Measurements from ENCODE around the gene PRKCA.
"Not testable (repeated sequence)": the region's sequence is repeated elsewhere in the genome, so short reads cannot be mapped to it uniquely, and the experiment has no call there.

PRKCA gene

GRCh38 chr17:66450852-66451158, 148.4 kb downstream of the PRKCA start:
- Histone ChIP-seq H3K4me3 (ENCODE audit: low read depth, low read length) (no peak overlapping the region), H3K27me3 (ENCODE audit: insufficient read depth, low read length) (no peaks in the 10 kb centered on the region), H3K4me1 (ENCODE audit: control insufficient read depth, insufficient read depth, low read length, unreplicated experiment) (no peaks in the 10 kb centered on the region), H2AFZ (ENCODE audit: low read length, unreplicated experiment) (no peak overlapping the region), H3K36me3 (ENCODE audit: insufficient read depth, low read length) (no peaks in the 10 kb centered on the region), H3K27ac (ENCODE audit: low read depth, low read length) (no peak overlapping the region), H3K79me2 (ENCODE audit: control insufficient read depth, insufficient read depth, low read length, unreplicated experiment) (peaks cover 81% of the 10 kb centered on the region)

- Histone ChIP-seq H2AFZ (ENCODE audit: low read length, unreplicated experiment) (no peak overlapping the region), H3K79me2 (ENCODE audit: control insufficient read depth, insufficient read depth, low read length, unreplicated experiment) (peaks cover 83% of the 10 kb centered on the region), H3K27me3 (ENCODE audit: insufficient read depth, low read length) (no peaks in the 10 kb centered on the region), H3K4me3 (ENCODE audit: low read depth, low read length) (no peak overlapping the region), H3K36me3 (ENCODE audit: insufficient read depth, low read length) (0 out of 2 replicates have a peak, but pooled peaks cover 4% of the 10 kb centered on the region), H3K27ac (ENCODE audit: low read depth, low read length) (no peak overlapping the region), H3K4me1 (ENCODE audit: control insufficient read depth, insufficient read depth, low read length, unreplicated experiment) (no peaks in the 10 kb centered on the region)
Measured at GRCh38 chr17:66451188-66452149, 149.1 kb downstream of the PRKCA start.

- peaks cover 6% of the 10 kb centered on the region for H3K4me1 ChIP-seq (ENCODE audit: control insufficient read depth, insufficient read depth, low read length, unreplicated experiment)
- peaks cover 62% of the 10 kb centered on the region for H3K79me2 ChIP-seq (ENCODE audit: control insufficient read depth, insufficient read depth, low read length, unreplicated experiment)
- H2AFZ ChIP-seq (ENCODE audit: low read length, unreplicated experiment) = no peak overlapping the region
Measured at GRCh38 chr17:66455060-66455459, 152.6 kb downstream of the PRKCA start.

GRCh38 chr17:66457499-66457898, 155.1 kb downstream of the PRKCA start:
- not testable (repeated sequence) for H3K4me3 ChIP-seq (ENCODE audit: low read depth, low read length); H3K27me3 ChIP-seq (ENCODE audit: insufficient read depth, low read length); H3K27ac ChIP-seq (ENCODE audit: low read depth, low read length); H2AFZ ChIP-seq (ENCODE audit: low read length, unreplicated experiment)
- H3K79me2 ChIP-seq (ENCODE audit: control insufficient read depth, insufficient read depth, low read length, unreplicated experiment) = peaks cover 54% of the 10 kb centered on the region
- peaks cover 11% of the 10 kb centered on the region; the same call in 1 of the 2 replicates for H3K36me3 ChIP-seq (ENCODE audit: insufficient read depth, low read length)
- H3K4me1 ChIP-seq (ENCODE audit: control insufficient read depth, insufficient read depth, low read length, unreplicated experiment) = peaks cover 31% of the 10 kb centered on the region

More at GRCh38 chr17:66455060-66455459, 152.6 kb downstream of the PRKCA start:
- H3K4me3 ChIP-seq (ENCODE audit: low read depth, low read length) = no peak overlapping the region
- no peaks in the 10 kb centered on the region for H3K27me3 ChIP-seq (ENCODE audit: insufficient read depth, low read length)
- peaks cover 11% of the 10 kb centered on the region; the same call in 1 of the 2 replicates for H3K36me3 ChIP-seq (ENCODE audit: insufficient read depth, low read length)
- no peak overlapping the region for H3K27ac ChIP-seq (ENCODE audit: low read depth, low read length)

GRCh38 chr17:66458782-66459181, 156.4 kb downstream of the PRKCA start:
- Histone ChIP-seq H3K4me1 (ENCODE audit: control insufficient read depth, insufficient read depth, low read length, unreplicated experiment) (peaks cover 41% of the 10 kb centered on the region), H3K27ac (ENCODE audit: low read depth, low read length) (peak overlapping the region; percentile 97), H3K27me3 (ENCODE audit: insufficient read depth, low read length) (no peaks in the 10 kb centered on the region), H3K4me3 (ENCODE audit: low read depth, low read length) (no peak overlapping the region), H2AFZ (ENCODE audit: low read length, unreplicated experiment) (no peak overlapping the region), H3K36me3 (ENCODE audit: insufficient read depth, low read length) (peaks cover 11% of the 10 kb centered on the region; the same call in 1 of the 2 replicates), H3K79me2 (ENCODE audit: control insufficient read depth, insufficient read depth, low read length, unreplicated experiment) (peaks cover 57% of the 10 kb centered on the region)

GRCh38 chr17:66459811-66460270, 157.4 kb downstream of the PRKCA start:
- Histone ChIP-seq H3K79me2 (ENCODE audit: control insufficient read depth, insufficient read depth, low read length, unreplicated experiment) (peaks cover 58% of the 10 kb centered on the region), H3K4me3 (ENCODE audit: low read depth, low read length) (no peak overlapping the region), H3K36me3 (ENCODE audit: insufficient read depth, low read length) (peaks cover 11% of the 10 kb centered on the region; the same call in 1 of the 2 replicates), H3K4me1 (ENCODE audit: control insufficient read depth, insufficient read depth, low read length, unreplicated experiment) (peaks cover 47% of the 10 kb centered on the region), H2AFZ (ENCODE audit: low read length, unreplicated experiment) (no peak overlapping the region), H3K27ac (ENCODE audit: low read depth, low read length) (peak overlapping the region; percentile 97), H3K27me3 (ENCODE audit: insufficient read depth, low read length) (no peaks in the 10 kb centered on the region)

GRCh38 chr17:66460558-66460957, 158.1 kb downstream of the PRKCA start:
- Histone ChIP-seq H3K4me1 (ENCODE audit: control insufficient read depth, insufficient read depth, low read length, unreplicated experiment) (peaks cover 53% of the 10 kb centered on the region), H2AFZ (ENCODE audit: low read length, unreplicated experiment) (no peak overlapping the region), H3K36me3 (ENCODE audit: insufficient read depth, low read length) (peaks cover 11% of the 10 kb centered on the region; the same call in 1 of the 2 replicates), H3K27me3 (ENCODE audit: insufficient read depth, low read length) (no peaks in the 10 kb centered on the region), H3K27ac (ENCODE audit: low read depth, low read length) (peak overlapping the region; percentile 97), H3K79me2 (ENCODE audit: control insufficient read depth, insufficient read depth, low read length, unreplicated experiment) (peaks cover 61% of the 10 kb centered on the region), H3K4me3 (ENCODE audit: low read depth, low read length) (0 out of 2 replicates have a peak overlapping the region, but pooled peaks have one; percentile 41)

- peaks cover 6% of the 10 kb centered on the region; the same call in 1 of the 2 replicates for H3K36me3 ChIP-seq (ENCODE audit: insufficient read depth, low read length)
- H3K4me3 ChIP-seq (ENCODE audit: low read depth, low read length) = no peak overlapping the region
- peaks cover 62% of the 10 kb centered on the region for H3K4me1 ChIP-seq (ENCODE audit: control insufficient read depth, insufficient read depth, low read length, unreplicated experiment)
- no peaks in the 10 kb centered on the region for H3K27me3 ChIP-seq (ENCODE audit: insufficient read depth, low read length)
- H2AFZ ChIP-seq (ENCODE audit: low read length, unreplicated experiment) = no peak overlapping the region
- H3K27ac ChIP-seq (ENCODE audit: low read depth, low read length) = peak overlapping the region; percentile 97
- H3K79me2 ChIP-seq (ENCODE audit: control insufficient read depth, insufficient read depth, low read length, unreplicated experiment) = peaks cover 61% of the 10 kb centered on the region
Measured at GRCh38 chr17:66461343-66461995, 159.1 kb downstream of the PRKCA start.

GRCh38 chr17:66462010-66462409, 159.6 kb downstream of the PRKCA start:
- H3K27me3 ChIP-seq (ENCODE audit: insufficient read depth, low read length) = no peaks in the 10 kb centered on the region
- peak overlapping the region; percentile 97 for H3K27ac ChIP-seq (ENCODE audit: low read depth, low read length)
- H3K79me2 ChIP-seq (ENCODE audit: control insufficient read depth, insufficient read depth, low read length, unreplicated experiment) = peaks cover 59% of the 10 kb centered on the region
- H3K36me3 ChIP-seq (ENCODE audit: insufficient read depth, low read length) = peaks cover 6% of the 10 kb centered on the region; the same call in 1 of the 2 replicates
- H3K4me1 ChIP-seq (ENCODE audit: control insufficient read depth, insufficient read depth, low read length, unreplicated experiment) = peaks cover 65% of the 10 kb centered on the region
- H2AFZ ChIP-seq (ENCODE audit: low read length, unreplicated experiment) = no peak overlapping the region
- no peak overlapping the region for H3K4me3 ChIP-seq (ENCODE audit: low read depth, low read length)

- Histone ChIP-seq H3K36me3 (ENCODE audit: insufficient read depth, low read length) (no peaks in the 10 kb centered on the region), H3K27ac (ENCODE audit: low read depth, low read length) (0 out of 2 replicates have a peak overlapping the region, but pooled peaks have one; percentile 10), H3K79me2 (ENCODE audit: control insufficient read depth, insufficient read depth, low read length, unreplicated experiment) (peaks cover 54% of the 10 kb centered on the region), H3K27me3 (ENCODE audit: insufficient read depth, low read length) (no peaks in the 10 kb centered on the region), H3K4me3 (ENCODE audit: low read depth, low read length) (no peak overlapping the region), H3K4me1 (ENCODE audit: control insufficient read depth, insufficient read depth, low read length, unreplicated experiment) (peaks cover 87% of the 10 kb centered on the region), H2AFZ (ENCODE audit: low read length, unreplicated experiment) (no peak overlapping the region)
Measured at GRCh38 chr17:66464921-66465320, 162.5 kb downstream of the PRKCA start.

Measured in ACC112 (cell line).